ENCODE results near the gene NMNAT2. TPM values are rescaled to one million over a fixed set of nuclear protein-coding genes. Genes with fewer than 3 reads are reported as not detected.

The NMNAT2 gene
- total and polyA plus RNA-seq, 2 of the 8 experiments (the other 6 are each of a cell fraction or from before 2014, with no cell fraction given): 6.5 to 20.9 TPM

DNA sequence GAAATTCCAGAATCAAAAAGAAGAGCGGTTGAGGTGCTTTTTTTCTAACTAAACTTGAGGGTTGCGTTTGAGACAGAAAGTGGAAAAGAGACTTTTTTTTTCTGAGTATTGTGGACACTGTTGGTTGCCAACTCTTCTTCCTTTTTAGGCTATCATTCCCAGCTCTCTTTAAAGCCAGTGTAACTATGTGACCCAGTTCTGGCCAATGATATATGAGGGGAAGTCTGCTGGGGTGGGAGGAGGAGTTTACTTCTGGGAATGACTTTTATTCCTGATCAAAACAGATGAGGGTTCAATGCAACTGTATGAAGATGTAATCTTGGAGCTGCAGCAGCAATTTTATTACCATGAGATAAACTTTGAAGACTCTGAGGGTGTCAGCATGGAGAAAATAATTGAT, 17.3 kb upstream of the NMNAT2 start (continued):
- TF ChIP-seq, protein P1, sequence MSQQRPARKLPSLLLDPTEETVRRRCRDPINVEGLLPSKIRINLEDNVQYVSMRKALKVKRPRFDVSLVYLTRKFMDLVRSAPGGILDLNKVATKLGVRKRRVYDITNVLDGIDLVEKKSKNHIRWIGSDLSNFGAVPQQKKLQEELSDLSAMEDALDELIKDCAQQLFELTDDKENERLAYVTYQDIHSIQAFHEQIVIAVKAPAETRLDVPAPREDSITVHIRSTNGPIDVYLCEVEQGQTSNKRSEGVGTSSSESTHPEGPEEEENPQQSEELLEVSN (IDR thresholded peaks at IDR 0.05): no peak
- no peak for TF ChIP-seq POU5F1 (IDR thresholded peaks at IDR 0.05; ENCODE audit: low read depth, low read length)
- no peak for TF ChIP-seq RBBP5 (IDR thresholded peaks at IDR 0.05; ENCODE audit: borderline replicate concordance, low read depth, low read length)
